ENCODE data around the gene CLHC1.

The CLHC1 gene

GRCh38 chr2:55169359-55169758 lies 62.7 kb downstream of the CLHC1 start:
- peak; percentile 28 for DNase-seq

GRCh38 chr2:55168221-55169154 lies 63.6 kb downstream of the CLHC1 start:
- DNase-seq, result peak; percentile 92

GRCh38 chr2:55165626-55166025 lies 66.5 kb downstream of the CLHC1 start:
- peak; percentile 90 for DNase-seq

GRCh38 chr2:55164534-55165480 lies 67.3 kb downstream of the CLHC1 start:
- DNase-seq, result no peak

GRCh38 chr2:55163941-55164390 lies 68.1 kb downstream of the CLHC1 start:
- peak; percentile 20 for DNase-seq

- DNase-seq, result peak; percentile 90
Observed at GRCh38 chr2:55163274-55163721, 68.8 kb downstream of the CLHC1 start.

- no peak for DNase-seq
Observed at GRCh38 chr2:55162284-55163006, 69.6 kb downstream of the CLHC1 start.

- DNase-seq, result peak; percentile 58
Observed at GRCh38 chr2:55161295-55162210, 70.5 kb downstream of the CLHC1 start.

- no peak for DNase-seq
Observed at GRCh38 chr2:55160422-55160821, 71.7 kb downstream of the CLHC1 start.

- DNase-seq, result no peak
Observed at GRCh38 chr2:55159752-55160151, 72.3 kb downstream of the CLHC1 start.

- no peak for DNase-seq
Observed at GRCh38 chr2:55159037-55159651, 72.9 kb downstream of the CLHC1 start.

GRCh38 chr2:55158111-55158814 lies 73.8 kb downstream of the CLHC1 start:
- no peak for DNase-seq

- peak; percentile 56 for DNase-seq
Observed at GRCh38 chr2:55157474-55157884, 74.6 kb downstream of the CLHC1 start.

GRCh38 chr2:55156984-55157383 lies 75.1 kb downstream of the CLHC1 start:
- DNase-seq, result no peak

GRCh38 chr2:55156326-55156725 lies 75.8 kb downstream of the CLHC1 start:
- no peak for DNase-seq

GRCh38 chr2:55155764-55156281 lies 76.3 kb downstream of the CLHC1 start:
- DNase-seq, result peak; percentile 92

GRCh38 chr2:55155206-55155605 lies 76.9 kb downstream of the CLHC1 start:
- DNase-seq, result peak; percentile 19

GRCh38 chr2:55154525-55155030 lies 77.5 kb downstream of the CLHC1 start:
- no peak for DNase-seq

GRCh38 chr2:55153584-55154299 lies 78.4 kb downstream of the CLHC1 start:
- DNase-seq, result no peak

All from fibroblast of skin of back (primary cell).